ENCODE results near the gene RPS6KA2.

The RPS6KA2 gene

DNA sequence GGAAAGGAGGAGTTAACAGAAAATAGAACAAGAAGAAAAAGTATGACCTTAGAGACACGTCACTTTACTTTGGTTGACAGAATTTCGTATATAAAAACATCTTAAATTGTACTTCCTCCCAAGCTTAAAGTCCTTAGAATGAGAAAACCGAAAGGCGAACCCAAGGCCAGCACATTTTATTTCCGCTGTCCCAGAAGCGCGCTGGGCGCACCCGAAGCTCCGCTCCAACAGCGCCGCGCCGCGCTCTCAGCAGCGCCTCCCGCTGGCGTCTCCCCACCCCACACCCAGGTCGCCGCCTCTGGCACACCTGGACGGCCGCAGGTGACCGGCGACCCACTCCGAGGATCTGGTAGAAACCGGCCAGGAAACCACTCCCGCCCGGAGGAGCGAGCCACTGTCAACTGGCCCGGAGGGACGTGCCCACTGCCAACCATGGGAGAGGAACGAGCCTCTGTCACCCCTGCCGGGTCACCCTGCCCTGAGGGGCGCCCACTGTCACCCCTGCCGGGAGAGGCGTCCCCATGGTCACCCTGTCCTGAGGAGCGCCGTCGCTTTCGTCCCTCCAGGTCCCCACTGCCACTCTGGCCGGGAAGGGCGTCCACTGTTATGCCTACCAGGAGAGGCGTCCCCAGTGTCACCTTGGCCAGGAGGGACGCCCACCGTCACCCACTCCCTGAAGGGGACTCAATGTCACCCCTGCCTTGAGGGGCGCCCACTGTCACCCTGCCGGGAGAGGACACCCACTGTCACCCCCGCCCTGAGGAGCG, 245.1 kb downstream of the RPS6KA2 start:
- Mint-ChIP-seq H3K36me3 (ENCODE audit: low read depth) (no peaks in the 10 kb centered on the region), H3K27ac (peak overlapping the region; percentile 20 to 82 (median 76)), H3K4me1 (peaks cover 10% of the 10 kb centered on the region), H3K9me3 (no peaks in the 10 kb centered on the region), H3K27me3 (ENCODE audit: low read depth) (no peaks in the 10 kb centered on the region), H3K4me3 (peak overlapping the region; percentile 92 to 97 (median 94))
- TF ChIP-seq, protein P1, sequence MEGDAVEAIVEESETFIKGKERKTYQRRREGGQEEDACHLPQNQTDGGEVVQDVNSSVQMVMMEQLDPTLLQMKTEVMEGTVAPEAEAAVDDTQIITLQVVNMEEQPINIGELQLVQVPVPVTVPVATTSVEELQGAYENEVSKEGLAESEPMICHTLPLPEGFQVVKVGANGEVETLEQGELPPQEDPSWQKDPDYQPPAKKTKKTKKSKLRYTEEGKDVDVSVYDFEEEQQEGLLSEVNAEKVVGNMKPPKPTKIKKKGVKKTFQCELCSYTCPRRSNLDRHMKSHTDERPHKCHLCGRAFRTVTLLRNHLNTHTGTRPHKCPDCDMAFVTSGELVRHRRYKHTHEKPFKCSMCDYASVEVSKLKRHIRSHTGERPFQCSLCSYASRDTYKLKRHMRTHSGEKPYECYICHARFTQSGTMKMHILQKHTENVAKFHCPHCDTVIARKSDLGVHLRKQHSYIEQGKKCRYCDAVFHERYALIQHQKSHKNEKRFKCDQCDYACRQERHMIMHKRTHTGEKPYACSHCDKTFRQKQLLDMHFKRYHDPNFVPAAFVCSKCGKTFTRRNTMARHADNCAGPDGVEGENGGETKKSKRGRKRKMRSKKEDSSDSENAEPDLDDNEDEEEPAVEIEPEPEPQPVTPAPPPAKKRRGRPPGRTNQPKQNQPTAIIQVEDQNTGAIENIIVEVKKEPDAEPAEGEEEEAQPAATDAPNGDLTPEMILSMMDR (IDR thresholded peaks at IDR 0.05; ENCODE audit: unreplicated experiment in 3 of 3): peak; percentile 73 to 88 (median 75)

DNA sequence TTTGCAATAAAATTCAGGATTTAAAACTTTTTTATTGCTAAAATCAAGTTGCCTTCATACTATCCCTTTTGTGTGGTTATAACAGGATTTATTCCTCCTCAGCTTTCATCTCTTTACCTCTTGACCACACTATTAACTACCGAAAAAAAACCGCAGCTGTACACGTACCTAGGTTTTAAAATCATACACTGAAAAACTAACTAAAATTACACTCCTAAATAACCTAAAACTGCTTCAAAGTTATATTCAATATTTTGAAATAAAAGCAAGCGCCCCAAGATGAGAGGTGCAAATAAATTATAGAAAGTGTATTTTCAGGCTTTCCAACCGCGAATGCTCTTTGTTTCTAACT, 245.7 kb downstream of the RPS6KA2 start:
- Mint-ChIP-seq H3K4me3 (peak overlapping the region; percentile 92 to 97 (median 94)), H3K36me3 (ENCODE audit: low read depth) (no peaks in the 10 kb centered on the region), H3K27ac (peak overlapping the region; percentile 20 to 82 (median 76)), H3K9me3 (no peaks in the 10 kb centered on the region), H3K27me3 (ENCODE audit: low read depth) (no peaks in the 10 kb centered on the region), H3K4me1 (peaks cover 10% of the 10 kb centered on the region)
- TF ChIP-seq, protein P1 (IDR thresholded peaks at IDR 0.05; ENCODE audit: unreplicated experiment in 3 of 3): no peak

DNA sequence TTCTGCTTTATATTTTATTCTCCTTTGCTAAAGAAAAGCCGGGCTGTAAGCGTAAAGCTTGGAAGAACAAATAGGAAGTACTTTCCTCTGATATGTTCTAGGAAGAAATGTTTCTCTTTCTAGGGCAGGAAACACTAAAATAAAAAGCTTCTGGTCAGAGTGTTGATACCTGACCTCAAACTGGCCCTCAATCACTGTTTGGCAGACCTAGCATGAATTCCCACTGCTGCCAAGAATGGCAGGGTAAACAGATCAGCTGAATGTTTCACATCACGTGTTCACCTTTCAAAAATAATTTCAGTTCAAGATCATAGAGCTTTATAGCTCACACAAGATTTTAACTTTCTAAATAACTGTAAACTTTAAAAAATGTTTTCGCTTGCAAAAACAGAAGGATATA, 247.3 kb downstream of the RPS6KA2 start:
- Mint-ChIP-seq H3K27ac (no peak overlapping the region), H3K27me3 (ENCODE audit: low read depth) (no peaks in the 10 kb centered on the region), H3K9me3 (no peaks in the 10 kb centered on the region), H3K4me1 (peaks cover 10% of the 10 kb centered on the region), H3K4me3 (peak overlapping the region in 2 of 3 experiments; percentile 15 to 60), H3K36me3 (ENCODE audit: low read depth) (no peaks in the 10 kb centered on the region)
- TF ChIP-seq, protein P1 (IDR thresholded peaks at IDR 0.05; ENCODE audit: unreplicated experiment in 3 of 3): no peak

DNA sequence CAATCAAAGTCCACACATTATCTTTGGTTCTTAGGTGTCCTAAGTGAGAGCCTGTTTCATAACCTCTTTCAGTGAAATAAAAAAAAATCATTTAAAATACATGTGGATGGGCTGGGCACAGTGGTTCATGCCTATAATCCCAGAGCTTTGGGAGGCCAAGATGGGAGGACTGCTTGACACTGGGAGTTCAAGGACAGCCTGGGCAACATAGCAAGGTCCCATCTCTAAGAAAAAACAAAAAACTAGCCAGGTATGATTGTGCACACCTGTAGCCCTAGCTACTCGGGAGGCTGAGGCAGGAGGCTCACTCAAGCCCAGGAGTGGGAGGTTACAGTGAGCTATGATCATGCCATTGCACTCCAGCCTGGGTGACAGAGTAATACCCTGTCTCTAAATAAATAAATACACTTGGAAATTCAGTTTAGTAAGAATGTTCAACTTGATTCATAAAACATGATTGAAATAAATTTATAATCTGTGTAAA, 247.9 kb downstream of the RPS6KA2 start:
- no peaks in the 10 kb centered on the region for H3K36me3 Mint-ChIP-seq (ENCODE audit: low read depth)

DNA sequence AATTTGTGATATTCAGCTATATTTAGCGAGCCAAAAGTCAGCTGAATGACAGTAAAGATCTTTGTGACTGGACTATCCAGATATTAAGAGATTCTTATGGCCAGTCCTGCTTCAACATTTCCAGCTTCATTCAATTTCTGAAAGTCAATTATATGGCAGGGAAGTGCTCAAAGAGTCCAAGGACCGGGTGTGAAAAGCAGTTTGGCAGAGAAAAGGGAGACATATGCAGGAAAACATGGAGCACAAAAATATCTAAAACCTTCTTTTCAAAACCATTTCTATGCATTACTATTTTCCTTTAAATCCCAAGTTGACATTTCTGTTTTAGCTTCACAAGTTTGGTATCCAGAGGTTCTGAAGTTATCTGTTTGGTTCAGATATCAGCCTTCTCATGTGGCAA, 249.3 kb downstream of the RPS6KA2 start:
- peaks cover 10% of the 10 kb centered on the region for H3K4me1 Mint-ChIP-seq
- H3K27ac Mint-ChIP-seq: no peak overlapping the region
- H3K4me3 Mint-ChIP-seq: no peak overlapping the region
- TF ChIP-seq, protein P1 (IDR thresholded peaks at IDR 0.05; ENCODE audit: unreplicated experiment in 3 of 3): no peak
- H3K36me3 Mint-ChIP-seq (ENCODE audit: low read depth): no peaks in the 10 kb centered on the region
- no peaks in the 10 kb centered on the region for H3K27me3 Mint-ChIP-seq (ENCODE audit: low read depth)
- no peaks in the 10 kb centered on the region for H3K9me3 Mint-ChIP-seq

More for the DNA sequence above, 247.9 kb downstream of the RPS6KA2 start:
- Mint-ChIP-seq H3K4me3 (no peak overlapping the region), H3K4me1 (peaks cover 10% of the 10 kb centered on the region), H3K9me3 (no peaks in the 10 kb centered on the region), H3K27me3 (ENCODE audit: low read depth) (no peaks in the 10 kb centered on the region), H3K27ac (no peak overlapping the region)
- TF ChIP-seq, protein P1 (IDR thresholded peaks at IDR 0.05; ENCODE audit: unreplicated experiment in 3 of 3): no peak

DNA sequence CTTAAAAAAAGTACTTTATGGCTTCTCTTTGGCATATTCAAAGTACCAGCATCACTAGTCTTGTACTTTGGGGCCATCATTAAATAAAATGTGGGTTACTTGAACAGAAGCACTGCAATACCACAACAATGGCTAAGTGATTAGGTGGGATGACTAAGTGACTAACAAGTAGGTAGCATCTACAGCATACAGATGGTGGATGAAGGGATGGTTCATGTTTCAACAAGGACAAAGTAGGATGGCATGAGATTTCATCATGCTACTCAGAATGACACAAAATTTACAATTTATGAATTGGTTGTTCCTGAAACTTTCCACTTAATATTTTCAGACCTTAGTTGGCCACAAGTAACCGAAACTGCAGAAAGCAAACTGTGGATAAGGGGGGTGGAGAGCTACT, 252.0 kb downstream of the RPS6KA2 start:
- Mint-ChIP-seq H3K4me1 (peaks cover 4% of the 10 kb centered on the region), H3K27me3 (ENCODE audit: low read depth) (no peaks in the 10 kb centered on the region), H3K27ac (no peak overlapping the region), H3K9me3 (no peaks in the 10 kb centered on the region), H3K4me3 (no peak overlapping the region), H3K36me3 (ENCODE audit: low read depth) (no peaks in the 10 kb centered on the region)
- TF ChIP-seq, protein P1 (IDR thresholded peaks at IDR 0.05; ENCODE audit: unreplicated experiment in 3 of 3): no peak
